Activated CD4-positive, alpha-beta memory T cell treated with anti-CD3 and anti-CD28 coated beads for 36 hours (primary cell): ENCODE results near the gene NPSR1. TPM values are rescaled to one million over a fixed set of nuclear protein-coding genes. Genes with fewer than 3 reads are reported as not detected.
A peak's percentile ranks its signal among the peaks of the same experiment; 100 is the strongest.

ENCODE experiments used
- CTCF ChIA-PET: fragments of 350-600 bp; sonication (Branson Sonifier 250); formaldehyde crosslinking; loops from one replicate; lab custom pipeline; 2021; ENCODE audit warnings: antibody characterized with exemption, inconsistent platforms; lab: Charles Lee
- POLR2A ChIA-PET: fragments of 350-600 bp; sonication (Branson Sonifier 250); formaldehyde crosslinking; loops from one replicate; lab custom pipeline; 2021; ENCODE audit warnings: antibody characterized with exemption; lab: Charles Lee
- DNase-seq: peaks from one replicate; pipeline ENCODE4 v3.0.0-alpha.2; 2020
- H3K27ac Mint-ChIP-seq: one replicate; pipeline ENCODE4 v1.8.0; 2021; ENCODE audit warnings: mixed read lengths
- H3K27me3 Mint-ChIP-seq: one replicate; pipeline ENCODE4 v1.8.0; 2021; ENCODE audit warnings: mixed read lengths
- H3K36me3 Mint-ChIP-seq: one replicate; pipeline ENCODE4 v1.8.0; 2021; ENCODE audit warnings: mixed read lengths
- H3K4me1 Mint-ChIP-seq: one replicate; pipeline ENCODE4 v1.8.0; 2021; ENCODE audit warnings: low read depth, mixed read lengths
- H3K4me3 Mint-ChIP-seq: one replicate; pipeline ENCODE4 v1.8.0; 2021; ENCODE audit warnings: mild to moderate bottlenecking, mixed read lengths
- H3K9me3 Mint-ChIP-seq: one replicate; pipeline ENCODE4 v1.8.0; 2021; ENCODE audit warnings: mixed read lengths
- intact Hi-C: fragments of 100-400 bp; cut with micrococcal nuclease; formaldehyde crosslinking; loops from one replicate; pipeline ENCODE4 v1.15.1; 2023
- total RNA-seq, 2 experiments: library from RNA; stranded (reverse); gene quantifications; one replicate each; pipeline ENCODE4 v1.2.3, GENCODE V29; 2021

The NPSR1 gene
- total RNA-seq, 2 experiments from 2014 or later, result not detected

DNA sequence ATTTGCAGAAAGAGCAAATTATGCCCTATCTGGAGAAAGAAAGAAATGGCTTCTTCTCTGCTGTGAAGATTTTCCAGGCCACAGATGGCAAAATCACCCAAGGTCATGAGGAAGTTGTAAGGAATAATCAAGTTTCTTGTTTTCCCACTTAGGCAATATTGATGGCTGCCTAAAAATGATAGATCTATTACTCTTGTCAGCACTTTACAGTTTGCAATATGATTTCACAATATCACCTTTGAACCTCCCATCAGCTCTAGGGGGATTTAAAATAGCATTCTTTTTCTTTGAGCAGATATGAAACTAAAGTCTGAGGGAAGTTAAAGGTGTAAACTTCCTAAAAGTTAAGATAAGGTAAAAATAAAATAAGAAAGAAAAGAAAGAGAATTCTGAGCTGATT is 6.7 kb downstream of the NPSR1 start:
- no peaks in the 10 kb centered on the region for H3K4me1 Mint-ChIP-seq
- no peak overlapping the region for H3K4me3 Mint-ChIP-seq
- ChIA-PET CTCF (no interaction called here), POLR2A (no interaction called here)
- intact Hi-C loops, result no loop called here
- no peaks in the 10 kb centered on the region for H3K9me3 Mint-ChIP-seq
- H3K27me3 Mint-ChIP-seq, result peaks cover 14% of the 10 kb centered on the region
- H3K27ac Mint-ChIP-seq, result no peak overlapping the region
- no peak for DNase-seq
- no peaks in the 10 kb centered on the region for H3K36me3 Mint-ChIP-seq

DNA sequence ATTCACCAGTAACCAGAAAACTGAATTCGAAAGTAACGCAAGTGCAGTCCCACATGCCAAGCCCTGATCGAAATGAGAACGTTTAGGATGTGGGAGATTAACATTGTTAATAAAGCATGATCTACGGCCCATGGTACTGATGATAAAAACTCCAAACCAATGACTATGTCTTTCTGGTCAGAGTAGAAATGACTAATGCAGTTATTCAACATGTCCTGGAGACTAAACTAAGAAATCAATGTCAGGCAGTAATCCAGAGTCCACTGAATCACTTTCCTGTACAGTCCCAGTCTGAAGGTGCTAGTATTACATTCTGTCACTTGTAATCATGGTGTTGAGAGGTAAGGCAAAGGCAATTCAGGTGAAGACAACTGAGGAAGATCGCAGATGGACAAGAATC is 14.4 kb downstream of the NPSR1 start:
- intact Hi-C loops, result no loop called here
- H3K4me3 Mint-ChIP-seq, result no peak overlapping the region
- no peak overlapping the region for H3K27ac Mint-ChIP-seq
- H3K9me3 Mint-ChIP-seq, result no peaks in the 10 kb centered on the region
- no peaks in the 10 kb centered on the region for H3K27me3 Mint-ChIP-seq
- no peak for DNase-seq
- ChIA-PET CTCF (no interaction called here), POLR2A (no interaction called here)
- no peaks in the 10 kb centered on the region for H3K36me3 Mint-ChIP-seq
- H3K4me1 Mint-ChIP-seq, result no peaks in the 10 kb centered on the region

DNA sequence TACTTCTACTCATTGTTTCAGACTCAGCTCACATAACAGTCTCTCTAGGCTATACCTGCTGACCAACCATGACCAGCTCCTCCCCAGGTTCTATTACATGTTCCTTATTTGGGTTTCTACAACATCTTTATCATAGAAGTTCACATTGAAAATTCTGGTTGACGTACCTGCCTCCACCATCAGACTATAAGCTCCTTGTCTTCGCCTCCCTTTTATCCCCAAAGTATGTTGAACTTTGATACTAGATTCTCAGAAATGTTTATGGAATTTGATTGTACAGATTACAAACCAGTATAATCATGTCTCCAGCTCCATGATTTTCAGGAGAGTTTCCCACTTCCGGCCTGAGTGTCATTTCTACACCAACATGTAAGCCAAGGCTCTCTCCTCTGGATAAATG is 15.0 kb downstream of the NPSR1 start:
- H3K36me3 Mint-ChIP-seq, result no peaks in the 10 kb centered on the region
- H3K4me1 Mint-ChIP-seq, result no peaks in the 10 kb centered on the region
- H3K9me3 Mint-ChIP-seq, result no peaks in the 10 kb centered on the region
- DNase-seq, result no peak
- no peak overlapping the region for H3K27ac Mint-ChIP-seq
- ChIA-PET POLR2A (no interaction called here), CTCF (no interaction called here)
- intact Hi-C loops, result no loop called here
- H3K27me3 Mint-ChIP-seq, result no peaks in the 10 kb centered on the region
- H3K4me3 Mint-ChIP-seq, result no peak overlapping the region

DNA sequence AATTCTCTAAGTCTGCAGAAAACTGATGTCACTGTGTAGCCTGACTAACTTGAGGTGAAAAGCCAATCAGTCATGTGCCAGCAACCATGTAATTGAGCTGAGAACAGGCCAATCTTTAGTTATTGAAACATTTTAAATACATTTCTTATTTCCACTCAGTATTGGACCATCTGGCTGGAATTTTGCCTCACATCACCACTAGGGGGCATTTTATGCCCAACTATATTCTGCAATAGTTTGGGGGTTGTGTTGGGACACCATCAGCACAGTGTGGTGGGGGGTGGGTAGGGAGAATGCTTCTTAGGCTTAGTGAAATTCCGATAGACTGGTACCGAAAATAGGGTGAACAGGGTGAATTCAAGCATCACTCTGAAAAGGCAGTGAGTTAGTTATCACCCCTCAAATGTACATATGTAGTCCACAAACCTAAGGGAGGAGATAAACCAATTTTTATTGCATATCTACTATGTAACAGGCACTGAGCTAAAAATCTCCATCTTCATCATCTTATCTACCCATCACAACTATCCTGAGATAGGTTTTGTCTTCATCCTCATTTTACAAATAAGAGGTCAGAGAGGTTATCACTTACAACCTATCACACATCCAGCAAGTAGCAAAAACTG is 17.8 kb downstream of the NPSR1 start:
- intact Hi-C loops, result loop anchor here (5.0 kb wide), 2 partner anchors 316 to 361 kb away; partner anchors contain the start of gene DPY19L1
- DNase-seq, result peak; percentile 37
- ChIA-PET POLR2A (no interaction called here), CTCF (interaction anchor here (0.7 to 1.9 kb wide), 7 partner anchors 9 to 148 kb away, joined by 3 to 7 read pairs (median 4); no protein-coding TSS in a partner anchor)
- no peaks in the 10 kb centered on the region for H3K4me1 Mint-ChIP-seq
- no peak overlapping the region for H3K4me3 Mint-ChIP-seq
- H3K9me3 Mint-ChIP-seq, result no peaks in the 10 kb centered on the region
- no peaks in the 10 kb centered on the region for H3K27me3 Mint-ChIP-seq
- no peaks in the 10 kb centered on the region for H3K36me3 Mint-ChIP-seq
- H3K27ac Mint-ChIP-seq, result no peak overlapping the region

DNA sequence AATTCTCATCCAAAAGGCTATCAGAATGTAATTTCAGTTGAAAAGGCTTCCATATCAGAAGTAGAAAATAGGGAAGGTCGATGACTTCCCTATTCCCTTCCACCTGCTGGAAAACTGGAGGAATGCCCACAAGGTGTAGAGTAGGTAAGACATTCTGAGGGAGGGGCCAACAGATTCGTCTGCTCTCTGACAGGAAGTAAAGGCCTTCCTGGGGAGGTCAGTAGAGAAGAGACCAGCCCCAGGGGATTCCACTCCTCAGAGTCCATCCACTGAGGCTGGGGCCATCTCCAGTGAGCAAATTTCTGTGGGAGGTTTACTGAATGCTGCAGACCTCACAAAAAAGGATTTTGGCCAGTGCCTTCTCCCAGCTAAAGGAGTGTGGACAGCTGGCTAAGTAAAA is 19.5 kb downstream of the NPSR1 start:
- no peaks in the 10 kb centered on the region for H3K4me1 Mint-ChIP-seq
- no peak overlapping the region for H3K4me3 Mint-ChIP-seq
- no peaks in the 10 kb centered on the region for H3K27me3 Mint-ChIP-seq
- intact Hi-C loops, result loop anchor here (5.0 kb wide), 2 partner anchors 315 to 360 kb away; partner anchors contain the start of gene DPY19L1
- no peaks in the 10 kb centered on the region for H3K9me3 Mint-ChIP-seq
- ChIA-PET POLR2A (no interaction called here), CTCF (no interaction called here)
- H3K27ac Mint-ChIP-seq, result no peak overlapping the region
- no peaks in the 10 kb centered on the region for H3K36me3 Mint-ChIP-seq
- DNase-seq, result no peak

DNA sequence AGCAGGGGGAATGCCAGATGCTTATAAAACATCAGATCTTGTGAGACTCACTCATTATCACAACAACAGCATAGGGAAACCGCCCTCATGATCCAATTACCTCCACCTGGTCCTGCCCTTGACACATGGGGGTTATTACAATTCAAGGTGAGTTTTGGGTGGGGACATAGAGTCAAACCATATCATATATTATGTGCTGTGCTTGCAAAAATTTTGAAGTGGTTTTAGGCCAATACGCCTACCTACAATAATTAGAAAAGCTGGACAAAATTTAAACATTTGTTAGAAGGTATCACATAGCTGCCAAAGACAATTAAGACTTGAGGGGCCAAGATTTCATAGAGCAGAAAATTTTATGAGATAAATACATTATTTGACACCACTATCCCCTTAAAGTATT is 29.5 kb downstream of the NPSR1 start:
- Mint-ChIP-seq H3K27ac (no peak overlapping the region), H3K36me3 (no peaks in the 10 kb centered on the region), H3K27me3 (peaks cover 9% of the 10 kb centered on the region), H3K4me1 (no peaks in the 10 kb centered on the region), H3K4me3 (no peak overlapping the region), H3K9me3 (no peaks in the 10 kb centered on the region)
- intact Hi-C loops, result no loop called here
- no peak for DNase-seq
- CTCF ChIA-PET, result interaction anchor here (1.7 kb wide), 1 partner anchor 12 kb away, joined by 5 read pairs; no protein-coding TSS in a partner anchor
- POLR2A ChIA-PET, result no interaction called here

DNA sequence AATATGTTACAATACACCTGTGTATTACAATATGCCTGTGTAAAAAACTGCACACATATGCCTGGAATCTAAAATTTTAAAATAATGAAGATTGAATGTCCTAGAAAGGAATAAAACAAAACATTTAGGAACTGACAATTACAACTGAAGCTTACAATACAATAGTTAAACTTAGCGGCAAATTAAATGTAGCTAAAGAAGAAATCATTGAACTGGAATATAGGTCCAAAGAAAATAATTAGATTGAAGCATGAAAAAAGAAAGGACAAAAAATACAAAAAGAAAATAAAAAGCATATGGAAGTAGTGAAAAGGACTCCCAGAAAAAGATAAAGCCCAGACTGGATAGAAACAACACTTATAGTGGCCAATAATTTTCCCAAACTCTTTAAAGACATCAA is 38.4 kb downstream of the NPSR1 start:
- H3K4me3 Mint-ChIP-seq, result no peak overlapping the region
- intact Hi-C loops, result no loop called here
- peaks cover 19% of the 10 kb centered on the region for H3K9me3 Mint-ChIP-seq
- no peaks in the 10 kb centered on the region for H3K36me3 Mint-ChIP-seq
- POLR2A ChIA-PET, result no interaction called here
- no peak overlapping the region for H3K27ac Mint-ChIP-seq
- CTCF ChIA-PET, result no interaction called here
- H3K27me3 Mint-ChIP-seq, result peaks cover 2% of the 10 kb centered on the region
- no peaks in the 10 kb centered on the region for H3K4me1 Mint-ChIP-seq
- no peak for DNase-seq

DNA sequence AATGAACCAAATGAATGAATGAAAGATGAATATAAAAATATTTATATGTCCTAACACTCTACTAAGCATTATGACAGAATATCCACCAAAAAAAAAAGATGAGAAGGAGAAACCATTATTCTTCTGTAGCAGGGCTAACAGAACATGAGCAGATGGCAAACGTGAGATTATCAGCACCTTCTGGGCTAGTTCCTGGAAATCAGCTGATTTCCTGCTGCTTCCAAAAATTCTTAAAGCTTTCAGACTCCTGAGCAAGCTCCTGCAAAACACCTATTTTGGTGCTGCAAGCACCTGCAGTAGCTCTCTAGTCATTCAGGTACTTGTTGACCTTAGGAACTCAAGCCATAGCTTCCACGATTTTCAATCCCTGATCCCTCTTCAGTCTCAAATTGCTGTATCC is 51.8 kb downstream of the NPSR1 start:
- Mint-ChIP-seq H3K9me3 (no peaks in the 10 kb centered on the region), H3K27me3 (peaks cover 2% of the 10 kb centered on the region), H3K36me3 (no peaks in the 10 kb centered on the region), H3K4me1 (no peaks in the 10 kb centered on the region), H3K4me3 (no peak overlapping the region), H3K27ac (no peak overlapping the region)
- ChIA-PET POLR2A (no interaction called here), CTCF (no interaction called here)
- DNase-seq, result no peak
- intact Hi-C loops, result no loop called here

DNA sequence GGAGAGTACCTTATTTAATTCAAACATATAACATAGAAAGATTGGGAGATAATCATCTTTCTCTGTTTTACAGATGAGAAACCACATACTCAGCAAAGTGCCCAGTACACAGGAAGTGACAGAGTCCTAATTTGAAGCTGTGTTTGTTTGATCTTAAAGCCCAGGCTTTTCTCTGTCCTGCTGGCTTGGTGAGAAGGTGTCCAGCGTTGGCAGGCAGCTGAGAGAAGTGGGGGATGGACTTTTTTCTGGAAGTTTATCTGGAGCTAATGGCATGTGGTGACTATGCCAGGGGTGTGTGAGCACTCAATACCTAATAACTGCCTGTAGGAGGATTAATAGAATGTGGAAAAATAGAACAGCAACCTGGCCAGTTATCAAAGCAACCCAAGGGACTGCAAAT is 60.8 kb downstream of the NPSR1 start:
- H3K9me3 Mint-ChIP-seq, result no peaks in the 10 kb centered on the region
- no peaks in the 10 kb centered on the region for H3K36me3 Mint-ChIP-seq
- ChIA-PET POLR2A (no interaction called here), CTCF (no interaction called here)
- H3K4me1 Mint-ChIP-seq, result peaks cover 25% of the 10 kb centered on the region
- no peak for DNase-seq
- H3K27ac Mint-ChIP-seq, result no peak overlapping the region
- no peak overlapping the region for H3K4me3 Mint-ChIP-seq
- intact Hi-C loops, result loop anchor here (1.0 to 5.0 kb wide), 3 partner anchors 37 to 316 kb away; no protein-coding TSS in a partner anchor
- no peaks in the 10 kb centered on the region for H3K27me3 Mint-ChIP-seq

DNA sequence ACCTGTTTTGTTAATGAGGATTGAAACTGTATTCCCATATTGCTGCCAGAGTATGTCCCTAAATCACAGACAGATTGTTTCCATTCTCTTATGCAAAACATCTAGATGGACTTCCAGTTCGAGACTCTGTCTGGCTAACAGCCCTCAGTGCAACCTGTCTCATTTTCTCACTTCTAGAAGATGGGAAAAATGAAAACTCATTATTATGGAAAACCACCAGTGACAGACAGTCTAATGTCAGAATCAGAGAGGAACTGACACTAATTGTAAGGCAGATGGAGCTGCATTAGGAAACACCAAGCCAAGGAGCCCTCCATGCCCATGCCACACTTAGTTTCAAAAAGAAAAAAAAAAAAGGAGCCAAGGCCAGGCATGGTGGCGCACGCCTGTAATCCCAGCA is 61.6 kb downstream of the NPSR1 start:
- no peak for DNase-seq
- intact Hi-C loops, result loop anchor here (2.0 to 5.0 kb wide), 2 partner anchors 37 to 273 kb away; no protein-coding TSS in a partner anchor

DNA sequence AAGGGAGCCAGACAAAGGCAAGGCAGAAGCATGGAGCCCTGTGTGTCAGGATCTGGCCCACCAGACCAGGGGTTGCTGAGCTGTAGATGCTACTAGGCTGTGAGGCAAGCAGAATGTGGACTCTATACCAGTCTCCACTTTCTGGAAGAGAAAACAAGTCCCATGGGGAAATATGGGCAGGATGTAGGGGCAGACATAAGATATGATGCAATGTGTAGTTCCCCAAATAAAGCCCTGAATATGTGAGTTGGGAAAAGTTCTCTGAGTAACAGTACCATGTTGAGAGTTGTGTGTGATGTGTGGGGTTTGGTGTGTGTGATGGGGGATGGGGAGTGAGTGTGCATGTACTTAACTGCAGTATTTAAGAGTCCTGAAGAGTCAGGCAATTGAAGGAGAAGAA is 62.3 kb downstream of the NPSR1 start:
- ChIA-PET POLR2A (no interaction called here), CTCF (no interaction called here)
- no peak overlapping the region for H3K4me3 Mint-ChIP-seq
- no peaks in the 10 kb centered on the region for H3K9me3 Mint-ChIP-seq
- peaks cover 37% of the 10 kb centered on the region for H3K4me1 Mint-ChIP-seq
- H3K27ac Mint-ChIP-seq, result no peak overlapping the region
- DNase-seq, result no peak
- H3K27me3 Mint-ChIP-seq, result no peaks in the 10 kb centered on the region
- H3K36me3 Mint-ChIP-seq, result no peaks in the 10 kb centered on the region
- intact Hi-C loops, result no loop called here

More for the DNA sequence above, 61.6 kb downstream of the NPSR1 start:
- Mint-ChIP-seq H3K4me1 (peaks cover 33% of the 10 kb centered on the region), H3K36me3 (no peaks in the 10 kb centered on the region), H3K27me3 (no peaks in the 10 kb centered on the region), H3K4me3 (no peak overlapping the region), H3K9me3 (no peaks in the 10 kb centered on the region), H3K27ac (no peak overlapping the region)
- ChIA-PET CTCF (no interaction called here), POLR2A (no interaction called here)

DNA sequence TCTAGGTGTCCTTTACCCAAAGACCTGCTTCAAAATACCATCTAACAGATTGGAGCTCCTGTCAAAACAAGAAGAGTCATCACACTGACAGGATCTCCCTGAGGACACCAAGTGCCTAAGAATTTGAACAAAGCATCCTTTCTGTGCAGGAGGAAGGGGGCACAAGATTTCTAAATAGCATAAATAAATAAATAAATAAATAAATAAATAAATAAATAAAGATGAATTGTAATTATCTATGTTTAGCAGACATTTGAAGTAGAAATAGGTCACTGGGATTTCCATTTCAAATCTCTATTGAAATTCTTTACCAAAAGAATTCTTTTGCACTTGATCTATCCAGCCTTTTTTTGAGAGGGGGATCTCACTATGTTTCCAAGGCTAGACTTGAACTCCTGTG is 65.3 kb downstream of the NPSR1 start:
- Mint-ChIP-seq H3K4me3 (no peak overlapping the region), H3K27ac (no peak overlapping the region), H3K36me3 (no peaks in the 10 kb centered on the region), H3K27me3 (no peaks in the 10 kb centered on the region), H3K9me3 (no peaks in the 10 kb centered on the region), H3K4me1 (peaks cover 30% of the 10 kb centered on the region)
- ChIA-PET CTCF (interaction anchor here (1.1 kb wide), 1 partner anchor 12 kb away, joined by 4 read pairs; no protein-coding TSS in a partner anchor), POLR2A (no interaction called here)
- intact Hi-C loops, result no loop called here
- no peak for DNase-seq
